DMS53 (cell line): ENCODE data around the gene GRK5.
"Not testable (repeated sequence)": the region's sequence is repeated elsewhere in the genome, so short reads cannot be mapped to it uniquely, and the experiment has no call there.

Experiments used
- DNase-seq: peaks from one replicate; lab custom pipeline; 2025; lab: John Stamatoyannopoulos, UW

The GRK5 gene

GRCh38 chr10:119274519-119275045 lies 67.2 kb downstream of the GRK5 start:
- DNase-seq: no peak

- DNase-seq: no peak
These were observed 67.7 kb downstream of the GRK5 start for GRCh38 chr10:119275085-119275484.

- DNase-seq: not testable (repeated sequence)
These were observed 68.8 kb downstream of the GRK5 start for GRCh38 chr10:119276194-119276593.

- no peak for DNase-seq
These were observed 70.8 kb downstream of the GRK5 start for GRCh38 chr10:119278126-119278709.

- no peak for DNase-seq
These were observed 72.1 kb downstream of the GRK5 start for GRCh38 chr10:119279441-119279840.

- DNase-seq: no peak
These were observed 74.3 kb downstream of the GRK5 start for GRCh38 chr10:119281581-119282071.

GRCh38 chr10:119282446-119282845 lies 75.1 kb downstream of the GRK5 start:
- no peak for DNase-seq

- no peak for DNase-seq
These were observed 76.0 kb downstream of the GRK5 start for GRCh38 chr10:119283387-119283786.

- no peak for DNase-seq
These were observed 76.4 kb downstream of the GRK5 start for GRCh38 chr10:119283818-119284217.

- DNase-seq: no peak
These were observed 77.3 kb downstream of the GRK5 start for GRCh38 chr10:119284679-119285096.

- no peak for DNase-seq
These were observed 78.3 kb downstream of the GRK5 start for GRCh38 chr10:119285495-119286267.

GRCh38 chr10:119286516-119286915 lies 79.1 kb downstream of the GRK5 start:
- DNase-seq: no peak

- DNase-seq: no peak
These were observed 79.7 kb downstream of the GRK5 start for GRCh38 chr10:119286983-119287633.

- no peak for DNase-seq
These were observed 81.2 kb downstream of the GRK5 start for GRCh38 chr10:119288574-119289001.

GRCh38 chr10:119289227-119289920 lies 82.0 kb downstream of the GRK5 start:
- DNase-seq: no peak

- DNase-seq: no peak
These were observed 83.1 kb downstream of the GRK5 start for GRCh38 chr10:119290301-119291048.

GRCh38 chr10:119291223-119291900 lies 84.0 kb downstream of the GRK5 start:
- DNase-seq: peak; percentile 41

GRCh38 chr10:119292968-119293760 lies 85.8 kb downstream of the GRK5 start:
- no peak for DNase-seq

GRCh38 chr10:119296703-119297102 lies 89.3 kb downstream of the GRK5 start:
- no peak for DNase-seq
